ENCODE measurements around the gene OSER1.

Gene OSER1

DNA sequence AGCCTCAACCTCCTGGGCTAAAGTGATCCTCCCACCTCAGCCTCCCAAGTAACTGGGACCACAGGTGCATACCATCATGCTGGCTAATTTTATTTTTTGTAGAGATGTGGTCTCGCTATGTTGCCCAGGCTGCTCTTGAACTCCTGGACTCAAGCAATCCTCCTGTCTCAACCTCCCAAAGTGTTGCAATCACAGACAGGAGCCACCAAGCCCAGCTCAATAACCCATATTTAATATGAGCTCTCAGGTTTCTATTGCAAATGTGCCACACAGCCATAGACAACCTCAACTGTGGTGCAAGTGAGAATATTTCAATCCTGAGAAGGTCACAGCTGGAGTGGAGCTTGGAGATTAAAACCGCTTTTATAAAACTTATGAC is 38.0 kb downstream of the OSER1 start:
- DNase-seq = no peak

DNA sequence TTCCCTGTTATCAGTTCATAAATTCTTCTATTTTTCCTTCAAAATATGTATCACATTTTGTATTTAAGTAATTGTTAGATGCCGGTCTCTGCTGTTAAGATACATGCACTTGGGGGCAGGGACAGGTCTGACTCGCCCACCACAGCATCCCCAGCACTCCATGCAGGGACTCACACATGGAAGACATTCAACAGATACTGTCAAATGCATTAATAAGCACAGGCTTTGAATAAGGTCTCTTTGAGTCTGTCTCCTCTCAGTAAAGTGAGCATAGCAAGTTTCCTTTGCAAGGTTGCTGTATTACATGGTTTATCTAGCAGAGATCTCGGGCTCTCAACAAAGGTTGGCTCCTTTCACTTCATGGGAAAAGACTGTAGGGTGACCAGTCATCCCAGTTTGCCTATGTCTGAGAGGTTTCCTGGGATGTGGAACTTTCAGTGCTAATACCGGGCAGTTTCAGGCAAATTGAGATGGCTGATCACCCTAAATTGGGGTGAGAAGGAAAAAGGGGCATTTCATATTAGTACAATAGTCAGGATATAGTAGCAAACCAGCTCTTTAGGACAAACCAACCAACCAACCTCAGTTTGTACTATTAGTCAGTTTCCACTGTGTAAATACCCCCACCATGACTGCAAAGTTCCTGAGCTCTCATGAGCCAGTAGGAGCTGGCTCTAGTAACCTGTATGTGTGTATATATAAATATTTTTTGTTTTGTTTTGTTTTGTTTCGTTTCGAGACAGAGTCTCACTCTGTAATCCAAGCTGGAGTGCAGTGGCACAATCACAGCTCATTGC is 38.6 kb downstream of the OSER1 start:
- no peak for DNase-seq

DNA sequence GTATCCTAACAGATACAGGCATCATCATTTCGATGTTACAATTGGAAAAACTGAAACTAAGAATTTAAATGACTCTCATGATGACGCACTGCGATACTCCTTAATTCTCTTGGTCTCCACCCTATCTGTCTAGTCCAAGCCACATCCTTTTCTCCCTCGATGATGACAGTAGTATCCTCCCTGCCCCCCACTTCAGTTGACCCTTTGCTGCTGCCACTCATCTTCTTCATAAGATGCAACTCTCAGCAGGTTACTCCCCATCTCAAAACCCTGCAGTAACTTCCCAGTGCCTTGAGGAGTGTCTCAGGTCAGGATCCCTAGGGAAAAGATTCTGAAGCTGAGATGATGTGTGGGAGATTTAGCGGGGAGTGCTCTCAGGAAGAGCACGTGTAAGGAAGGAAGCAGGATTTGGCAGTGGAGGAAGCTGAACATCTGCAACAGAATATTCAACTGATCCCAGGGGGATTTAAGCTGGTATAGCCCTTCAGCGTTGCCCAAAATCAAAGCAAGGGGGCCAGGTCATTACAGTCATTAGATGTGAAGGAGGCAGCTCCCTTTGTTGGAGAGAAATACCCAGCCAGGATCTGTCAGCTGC is 39.7 kb downstream of the OSER1 start:
- DNase-seq = no peak

DNA sequence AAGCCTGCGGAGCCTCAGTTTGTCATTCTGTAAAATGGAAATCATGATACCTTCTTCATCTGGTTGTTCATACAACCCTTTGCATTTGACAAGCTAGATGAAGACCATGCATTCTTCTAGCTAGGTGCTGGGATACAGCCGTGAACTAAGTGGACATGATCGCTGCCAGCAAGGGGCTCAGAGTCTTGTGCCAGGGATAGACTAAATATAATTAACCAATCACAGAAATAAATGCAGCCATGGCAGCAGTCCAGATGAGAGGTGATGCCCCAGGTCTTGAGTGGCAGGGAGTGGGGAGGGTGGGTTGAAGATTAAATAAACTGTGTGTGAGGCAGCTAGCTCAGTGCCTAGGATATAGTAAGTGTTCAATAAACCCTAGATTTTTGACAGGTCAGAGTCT is 42.8 kb downstream of the OSER1 start:
- no peak for DNase-seq

DNA sequence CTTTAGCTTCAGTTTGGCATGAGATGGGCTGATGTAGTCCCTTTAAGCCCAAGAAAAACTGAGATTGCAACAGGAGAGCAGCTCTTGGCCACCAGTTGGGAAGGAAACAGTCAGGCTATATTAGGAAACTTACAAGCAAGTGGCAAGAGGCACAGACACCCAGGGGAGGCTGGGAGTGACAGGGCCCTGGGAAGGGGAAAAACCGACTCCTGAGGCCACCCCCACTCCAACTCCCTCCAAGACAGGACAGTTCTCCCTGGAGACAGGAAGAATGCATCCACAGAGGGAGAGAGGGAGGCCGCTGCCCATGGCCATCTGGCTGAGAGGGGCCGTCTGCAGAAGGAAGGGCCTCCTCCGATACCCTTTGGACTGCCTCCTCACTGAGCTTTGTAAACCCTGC is 44.1 kb downstream of the OSER1 start:
- no peak for DNase-seq

- DNase-seq = no peak
Measured at GRCh38 chr20:44166008-44166407, 44.6 kb downstream of the OSER1 start.

DNA sequence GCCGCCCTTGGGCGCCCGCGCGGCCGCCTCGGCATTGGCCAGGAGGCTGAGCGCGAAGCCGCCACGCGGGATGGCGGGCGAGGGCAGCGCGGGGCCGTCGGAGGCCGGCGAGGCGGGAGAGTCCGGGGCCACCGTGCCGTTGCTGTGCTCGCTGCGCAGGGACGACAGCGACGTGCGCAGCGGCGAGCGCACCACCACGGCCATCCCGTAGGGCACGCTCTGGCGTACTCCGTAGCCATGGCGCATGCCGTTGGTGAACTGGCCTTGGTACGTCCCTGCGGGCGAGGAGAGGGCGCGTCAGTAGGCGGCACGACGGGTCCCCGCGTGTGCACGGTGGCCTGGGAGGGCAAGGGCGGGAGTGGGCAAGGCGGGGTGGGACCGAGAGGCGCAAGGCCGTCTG is 50.4 kb downstream of the OSER1 start:
- DNase-seq = no peak

- no peak for DNase-seq
Measured at GRCh38 chr20:44159711-44160110, 50.9 kb downstream of the OSER1 start.

DNA sequence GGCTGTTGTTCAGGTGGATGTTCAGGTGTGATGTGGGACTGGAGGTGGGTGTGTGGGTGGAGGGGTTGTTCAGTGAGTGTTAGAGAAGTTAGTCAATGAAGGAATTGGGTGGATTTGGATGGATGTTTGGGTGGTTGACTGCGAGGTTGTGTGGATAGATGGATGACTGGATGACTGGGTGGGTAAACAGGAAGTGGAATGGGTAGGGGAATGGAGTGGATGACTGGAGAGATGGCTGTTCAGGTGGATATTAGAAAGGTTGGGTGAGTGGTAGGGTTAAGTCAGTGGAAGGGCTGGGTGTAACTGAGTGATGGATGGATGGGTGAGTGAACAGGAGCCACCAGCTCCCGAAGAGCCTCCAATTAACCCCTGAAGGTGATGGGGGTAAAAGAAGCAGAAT is 51.4 kb downstream of the OSER1 start:
- DNase-seq = no peak

DNA sequence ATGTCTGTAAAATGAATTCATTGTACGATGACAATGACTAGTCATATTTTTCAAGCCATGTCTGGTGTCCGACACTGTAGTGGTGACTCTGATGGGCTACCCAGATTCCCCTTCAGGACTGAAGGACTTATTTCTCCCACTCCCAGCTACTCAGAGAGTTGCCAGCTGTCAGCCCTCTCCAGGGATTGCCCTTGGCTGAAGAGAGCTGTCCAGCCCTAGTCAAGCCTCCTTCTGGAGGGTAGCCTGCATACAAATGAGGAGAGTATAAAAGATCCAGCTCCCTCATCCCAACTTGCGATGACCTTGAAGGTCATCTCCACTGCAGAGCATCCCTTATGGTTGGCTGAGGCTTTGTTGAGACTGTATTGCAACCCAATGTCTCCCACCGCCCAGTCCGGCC is 53.5 kb downstream of the OSER1 start:
- DNase-seq = no peak

DNA sequence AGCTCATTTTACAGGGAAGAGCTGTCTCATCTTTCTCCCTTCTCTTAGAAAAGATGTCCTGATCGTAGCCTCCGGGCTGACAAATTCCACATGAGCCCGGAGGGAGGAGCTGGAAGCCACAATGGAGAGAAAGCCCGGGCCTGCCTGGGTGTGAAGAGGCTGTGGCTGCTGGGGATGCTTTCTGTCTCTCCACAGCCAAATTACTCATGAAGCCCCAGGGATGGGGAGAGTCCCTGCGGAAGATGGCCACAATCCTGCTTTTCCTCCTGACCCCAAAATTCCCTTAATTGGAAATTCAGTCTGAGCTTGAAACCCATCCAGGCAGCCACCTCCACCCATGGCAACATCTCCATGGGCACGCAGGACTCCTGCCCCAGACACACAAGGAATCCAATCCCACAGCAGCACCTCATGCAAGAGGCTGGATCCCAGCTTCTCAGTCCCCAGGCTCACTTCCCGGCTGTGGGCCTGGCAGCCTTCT is 56.0 kb downstream of the OSER1 start:
- no peak for DNase-seq

- no peak for DNase-seq
Measured at GRCh38 chr20:44153636-44154043, 56.9 kb downstream of the OSER1 start.

DNA sequence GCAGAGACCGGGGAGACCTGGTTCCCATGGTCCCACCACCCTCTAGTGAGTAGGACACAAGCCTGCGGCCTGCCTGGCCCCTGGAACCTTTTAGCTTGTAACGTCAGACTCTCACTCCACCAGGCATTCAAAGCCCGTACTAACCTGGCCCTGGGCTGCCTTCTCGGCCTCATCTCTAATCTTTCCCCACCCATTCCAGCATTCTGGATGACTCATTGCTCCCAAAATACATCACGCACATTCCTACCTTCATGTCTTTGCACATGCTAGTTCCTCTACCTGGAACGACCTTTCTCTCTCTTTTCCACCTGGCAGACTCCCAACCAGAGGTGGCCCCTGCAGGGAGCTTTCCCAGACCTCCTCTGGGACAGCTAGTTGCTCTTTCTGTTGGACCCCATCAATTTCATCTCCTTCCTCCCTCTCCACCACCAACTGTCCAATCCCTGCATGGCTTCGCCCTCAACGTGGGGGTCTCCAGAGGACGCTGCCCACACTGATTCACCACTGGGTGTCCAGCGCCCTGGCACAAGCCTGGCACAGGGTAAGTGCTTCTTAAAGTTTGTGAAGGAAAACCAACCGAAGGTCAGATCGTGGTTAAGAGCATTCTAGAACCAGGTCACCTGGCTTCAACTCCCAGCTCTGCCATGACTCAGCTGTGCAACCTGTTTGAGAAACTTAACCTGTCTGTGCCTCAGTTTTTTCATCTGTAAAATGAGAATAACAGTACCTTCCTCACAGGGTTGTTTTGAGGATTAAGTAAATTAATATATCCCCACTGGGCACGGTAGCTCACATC is 58.8 kb downstream of the OSER1 start:
- DNase-seq = no peak

DNA sequence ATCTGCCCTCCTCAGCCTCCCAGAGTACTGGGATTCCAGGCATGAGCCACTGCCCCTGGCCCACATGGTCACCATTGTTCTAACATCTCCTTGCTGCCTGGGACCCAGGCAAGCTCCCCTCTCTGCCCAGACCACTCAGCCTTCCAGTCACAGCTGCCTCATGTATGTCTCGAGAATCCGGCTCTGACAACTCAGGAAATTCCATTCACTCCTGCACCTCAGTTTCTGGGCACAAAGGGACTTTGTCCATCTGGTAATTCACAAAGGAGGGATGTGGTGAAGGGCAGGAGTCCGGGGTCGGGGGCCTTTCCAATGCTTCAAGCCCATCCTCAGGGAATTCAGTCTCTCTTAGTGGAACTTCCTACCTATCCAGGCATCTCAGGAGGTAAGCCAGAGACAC is 64.3 kb downstream of the OSER1 start:
- no peak for DNase-seq

Data from MV-4-11 (cell line).